ENCODE data around the gene SULT1A2. TPM values are rescaled to one million over a fixed set of nuclear protein-coding genes. Genes with fewer than 3 reads are reported as not detected.
A peak's percentile ranks its signal among the peaks of the same experiment; 100 is the strongest.
"Not testable (repeated sequence)": the region's sequence is repeated elsewhere in the genome, so short reads cannot be mapped to it uniquely, and the experiment has no call there.

SULT1A2 gene
- under 0.01 TPM in 1 of 2 replicates, not detected in the other for total RNA-seq

- H3K4me3 ChIP-seq (ENCODE audit: low read depth, low read length): no peak within 1 kb of the TSS
- no peak for TF ChIP-seq CTCF (IDR thresholded peaks at IDR 0.05; ENCODE audit: insufficient read depth, low read depth, low read length)
- no peak for DNase-seq (ENCODE audit: low read depth)
Measured at GRCh38 chr16:28596840-28597691, at the start of gene SULT1A2. Gene SULT1A2, minus strand, starts transcription at chr16:28597050. Its CDS starts 1,120 bp downstream, at chr16:28595930.

GRCh38 chr16:28639959-28640358 lies 43.1 kb upstream of the SULT1A2 start:
- not testable (repeated sequence) for H3K4me3 ChIP-seq (ENCODE audit: low read depth, low read length); DNase-seq (ENCODE audit: low read depth)

GRCh38 chr16:28638359-28638758 lies 41.5 kb upstream of the SULT1A2 start:
- DNase-seq (ENCODE audit: low read depth); H3K4me3 ChIP-seq (ENCODE audit: low read depth, low read length): not testable (repeated sequence)

GRCh38 chr16:28637765-28638164 lies 40.9 kb upstream of the SULT1A2 start, which contains the start of gene NPIPB8:
Gene NPIPB8, plus strand, starts transcription at chr16:28638065. Its CDS starts 296 bp downstream, at chr16:28638361.
- not testable (repeated sequence) for H3K4me3 ChIP-seq (ENCODE audit: low read depth, low read length); DNase-seq (ENCODE audit: low read depth)

GRCh38 chr16:28636093-28636823 lies 39.4 kb upstream of the SULT1A2 start:
- peak; percentile 61 for DNase-seq (ENCODE audit: low read depth)
- H3K4me3 ChIP-seq (ENCODE audit: low read depth, low read length): not testable (repeated sequence)

- not testable (repeated sequence) for H3K4me3 ChIP-seq (ENCODE audit: low read depth, low read length); DNase-seq (ENCODE audit: low read depth)
Measured at GRCh38 chr16:28630905-28631304, 34.1 kb upstream of the SULT1A2 start.

- peak overlapping the region; percentile 15 for H3K4me3 ChIP-seq (ENCODE audit: low read depth, low read length)
- no peak for DNase-seq (ENCODE audit: low read depth)
- TF ChIP-seq CTCF (IDR thresholded peaks at IDR 0.05; ENCODE audit: insufficient read depth, low read depth, low read length): no peak
Measured at GRCh38 chr16:28623172-28623711, 26.4 kb upstream of the SULT1A2 start.

- not testable (repeated sequence) for H3K4me3 ChIP-seq (ENCODE audit: low read depth, low read length); DNase-seq (ENCODE audit: low read depth)
Measured at GRCh38 chr16:28622532-28623171, 25.8 kb upstream of the SULT1A2 start.

GRCh38 chr16:28621481-28622155 lies 24.8 kb upstream of the SULT1A2 start:
- DNase-seq (ENCODE audit: low read depth): no peak
- TF ChIP-seq CTCF (IDR thresholded peaks at IDR 0.05; ENCODE audit: insufficient read depth, low read depth, low read length): no peak
- H3K4me3 ChIP-seq (ENCODE audit: low read depth, low read length): no peak overlapping the region

- not testable (repeated sequence) for H3K4me3 ChIP-seq (ENCODE audit: low read depth, low read length); DNase-seq (ENCODE audit: low read depth)
Measured at GRCh38 chr16:28620316-28620715, 23.5 kb upstream of the SULT1A2 start.
